GM18873 (cell line): ENCODE measurements around the gene ENO2.
"Not testable (repeated sequence)": the region's sequence is repeated elsewhere in the genome, so short reads cannot be mapped to it uniquely, and the experiment has no call there.

Experiments used
- ATAC-seq: cut with Tn5 transposase; IDR thresholded peaks from one replicate; pipeline ENCODE4 v1.9.1; 2021; ENCODE audit warnings: mild to moderate bottlenecking, moderate library complexity, moderate number of reproducible peaks; ENCODE audit not compliant: unreplicated experiment, low FRiP score

Gene ENO2

DNA sequence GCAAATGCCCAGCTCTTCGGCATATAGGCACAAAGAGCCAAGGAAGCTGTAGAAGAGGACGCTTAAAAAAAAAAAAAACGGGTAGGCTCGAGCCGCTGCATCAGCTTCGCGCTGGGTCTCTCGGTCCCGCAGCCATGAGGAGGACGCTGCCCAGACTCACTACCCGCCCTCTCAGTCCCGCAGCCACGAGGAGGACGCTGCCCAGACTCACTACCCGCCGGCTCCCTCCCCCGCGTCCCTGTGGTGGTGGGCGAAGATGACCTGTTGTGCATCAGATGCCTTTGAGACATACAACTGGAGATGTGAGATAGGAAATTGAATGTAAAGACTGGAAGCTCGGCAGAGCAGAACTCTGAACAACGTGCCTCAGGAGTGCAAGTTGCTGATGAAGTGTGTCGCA is 29.8 kb upstream of the ENO2 start:
- ATAC-seq: no peak

DNA sequence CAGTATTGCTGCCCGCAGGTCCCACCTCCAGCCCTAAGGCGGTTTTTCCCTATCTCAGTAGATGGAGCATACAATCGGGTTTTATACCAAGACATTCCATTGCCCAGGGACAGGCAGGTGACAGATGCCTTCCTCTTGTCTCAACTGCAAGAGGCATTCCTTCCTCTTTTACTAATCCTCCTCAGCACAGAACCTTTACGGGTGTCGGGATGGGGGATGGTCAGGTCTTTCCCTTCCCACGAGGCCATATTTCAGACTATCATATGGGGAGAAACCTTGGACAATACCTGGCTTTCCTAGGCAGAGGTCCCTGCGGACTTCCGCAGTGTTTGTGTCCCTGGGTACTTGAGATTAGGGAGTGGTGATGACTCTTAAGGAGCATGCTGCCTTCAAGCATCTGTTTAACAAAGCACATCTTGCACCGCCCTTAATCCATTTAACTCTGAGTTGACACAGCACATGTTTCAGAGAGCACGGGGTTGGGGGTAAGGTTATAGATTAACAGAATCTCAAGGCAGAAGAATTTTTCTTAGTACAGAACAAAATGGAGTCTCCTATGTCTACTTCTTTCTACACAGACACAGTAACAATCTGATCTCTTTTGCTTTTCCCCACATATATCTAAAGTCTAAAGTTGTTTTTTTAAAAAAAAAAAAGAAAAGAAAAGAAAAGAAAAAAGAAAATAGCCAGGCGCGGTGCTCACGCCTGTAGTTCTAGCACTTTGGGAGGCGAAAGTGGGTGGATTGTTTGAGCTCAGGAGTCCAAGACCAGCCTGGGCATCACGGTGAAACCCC is 28.0 kb upstream of the ENO2 start:
- not testable (repeated sequence) for ATAC-seq

DNA sequence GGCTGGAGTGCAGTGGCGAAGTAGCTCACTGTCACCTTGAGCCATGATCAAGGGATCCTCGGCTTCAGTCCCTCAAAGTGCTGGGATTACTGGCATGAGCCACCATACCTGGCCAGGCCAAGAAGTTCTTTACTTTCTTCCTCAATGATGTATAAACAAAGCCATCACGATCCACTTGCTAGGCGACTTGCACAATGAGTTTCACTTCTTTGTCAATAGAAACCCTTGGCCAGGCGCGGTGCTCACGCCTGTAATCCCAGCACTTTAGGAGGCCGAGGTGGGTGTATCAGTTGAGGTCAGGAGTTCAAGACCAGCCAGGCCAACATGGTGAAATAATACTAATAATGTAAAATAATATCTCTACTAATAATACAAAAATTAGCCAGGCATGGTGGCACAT is 26.9 kb upstream of the ENO2 start:
- no peak for ATAC-seq

DNA sequence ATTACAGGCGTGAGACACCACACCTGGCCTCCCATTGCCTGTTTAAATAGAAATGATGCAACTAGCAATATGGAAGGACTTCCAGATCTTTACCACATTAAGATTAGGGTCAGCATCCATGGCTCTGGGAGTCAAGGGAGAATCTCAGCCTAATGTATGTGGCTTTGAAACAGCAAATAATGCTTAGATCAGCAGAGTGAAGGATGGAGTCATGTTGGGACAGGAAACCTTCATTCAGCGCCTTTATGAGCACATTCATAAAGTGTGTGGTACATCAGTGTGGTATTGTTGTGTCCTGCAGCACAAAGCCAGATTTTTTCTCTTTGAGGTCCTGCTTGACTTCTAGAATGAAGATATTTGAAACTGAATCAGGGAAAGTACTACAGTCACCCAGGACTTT is 26.0 kb upstream of the ENO2 start:
- ATAC-seq: no peak

DNA sequence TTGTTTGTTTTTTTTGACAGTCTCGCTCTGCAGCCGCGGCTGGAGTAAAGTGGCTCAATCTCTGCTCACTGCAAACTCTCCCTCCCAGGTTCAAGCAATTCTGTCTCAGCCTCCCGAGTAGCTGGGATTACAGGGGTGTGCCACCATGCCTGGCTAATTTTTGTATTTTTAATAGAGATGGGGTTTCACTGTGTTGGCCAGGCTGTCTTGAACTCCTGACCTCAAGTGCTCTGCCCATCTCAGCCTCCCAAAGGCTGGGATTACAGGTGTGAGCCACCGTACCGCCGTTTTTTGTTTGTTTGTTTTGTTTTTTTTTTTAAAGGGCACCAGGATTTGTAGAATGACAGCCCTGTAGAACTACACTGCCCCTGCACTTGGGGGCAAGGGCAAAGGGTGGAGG is 25.6 kb upstream of the ENO2 start:
- ATAC-seq: not testable (repeated sequence)

DNA sequence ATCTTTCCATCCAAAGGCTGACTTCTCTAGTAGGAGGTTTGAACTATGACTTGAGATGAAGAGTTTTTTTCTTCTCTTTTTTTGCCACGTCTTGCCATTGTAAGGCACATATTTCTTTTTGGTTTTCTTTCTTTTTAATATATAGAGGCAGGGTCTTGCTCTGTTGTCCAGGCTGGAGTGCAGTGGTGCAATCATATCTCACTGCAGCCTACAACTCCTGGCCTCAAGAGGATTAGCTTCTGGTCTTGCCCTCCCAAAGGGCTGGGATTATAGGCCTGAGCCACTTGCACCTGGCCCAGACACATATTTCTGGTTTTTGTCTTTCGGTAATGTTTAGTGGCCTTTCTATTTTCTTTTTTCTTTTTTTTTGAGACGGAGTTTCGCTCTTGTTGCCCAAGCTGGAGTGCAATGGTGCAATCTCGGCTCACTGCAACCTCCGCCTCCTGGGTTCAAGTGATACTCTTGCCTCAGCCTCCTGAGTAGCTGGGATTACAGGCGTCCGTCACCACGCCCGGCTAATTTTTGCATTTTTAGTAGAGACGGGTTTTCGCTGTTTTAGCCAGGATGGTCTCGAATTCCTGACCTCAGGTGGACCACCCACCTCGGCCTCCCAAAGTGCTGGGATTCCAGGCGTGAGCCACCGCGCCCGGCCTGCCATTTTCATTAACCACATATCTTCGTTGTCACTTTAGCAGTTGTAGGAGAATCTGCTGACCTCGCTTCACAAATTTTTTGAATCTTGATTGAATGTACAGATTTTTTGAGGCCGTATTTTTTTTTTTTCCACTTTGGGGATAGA is 24.4 kb upstream of the ENO2 start:
- ATAC-seq: not testable (repeated sequence)

DNA sequence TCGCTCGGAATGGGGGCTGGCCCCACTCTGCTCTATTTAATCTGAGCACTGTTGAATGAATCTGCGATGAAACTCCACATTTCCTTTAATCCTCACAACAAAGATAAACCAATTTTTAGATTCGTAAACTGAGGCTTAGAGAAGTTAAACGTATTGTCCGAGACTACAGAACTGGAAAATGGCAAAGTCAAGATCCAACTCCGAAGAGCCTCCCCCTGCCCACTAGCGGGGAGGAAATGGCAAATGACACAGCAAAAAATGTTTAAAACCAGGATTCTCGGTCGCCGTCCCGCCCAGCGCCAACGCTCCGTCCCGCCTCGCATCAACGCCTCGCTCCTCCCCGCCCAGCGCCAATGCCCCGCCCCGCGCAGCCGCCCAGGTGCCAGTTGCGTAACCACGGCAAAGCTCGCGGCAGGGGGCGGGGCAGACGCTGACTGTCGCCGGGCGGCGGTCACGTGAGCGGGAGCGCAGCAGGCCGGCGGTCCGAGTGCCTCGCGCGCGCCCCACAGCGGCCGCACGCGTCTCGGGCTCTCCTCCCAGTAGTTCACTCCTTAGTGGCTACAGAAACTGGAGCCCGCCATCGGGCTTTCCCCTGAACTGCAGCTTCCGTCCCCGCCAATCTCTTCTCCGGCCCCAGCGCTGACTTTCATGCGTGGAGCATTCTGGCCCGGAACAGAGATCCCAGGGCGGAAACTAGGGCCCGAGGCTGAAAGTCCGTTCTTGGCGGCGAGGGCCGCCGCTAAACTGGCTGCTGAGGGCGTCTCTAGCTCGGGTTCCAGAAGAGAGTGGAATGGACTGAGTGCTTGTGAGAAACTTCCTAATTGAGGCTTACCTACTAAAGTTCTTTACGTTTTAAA is 23.4 kb upstream of the ENO2 start:
- ATAC-seq: peak; percentile 92

DNA sequence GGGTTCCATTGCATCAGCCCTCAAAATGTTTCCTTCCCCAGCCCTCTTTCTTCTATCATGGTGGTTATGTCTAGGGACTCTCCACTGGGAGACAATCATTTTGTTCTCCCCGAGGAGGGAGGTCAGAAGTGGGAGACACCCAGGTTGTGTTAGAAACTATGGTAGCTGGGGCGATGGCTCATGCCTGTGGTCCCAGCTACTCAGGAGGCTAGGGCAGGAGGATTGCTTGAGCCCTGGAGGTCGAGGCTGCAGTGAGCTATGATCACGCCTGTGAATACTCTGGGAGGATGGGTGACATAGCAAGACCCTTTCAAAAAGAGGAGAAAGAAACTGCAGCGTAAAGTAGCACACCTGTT is 22.8 kb upstream of the ENO2 start:
- ATAC-seq: no peak

DNA sequence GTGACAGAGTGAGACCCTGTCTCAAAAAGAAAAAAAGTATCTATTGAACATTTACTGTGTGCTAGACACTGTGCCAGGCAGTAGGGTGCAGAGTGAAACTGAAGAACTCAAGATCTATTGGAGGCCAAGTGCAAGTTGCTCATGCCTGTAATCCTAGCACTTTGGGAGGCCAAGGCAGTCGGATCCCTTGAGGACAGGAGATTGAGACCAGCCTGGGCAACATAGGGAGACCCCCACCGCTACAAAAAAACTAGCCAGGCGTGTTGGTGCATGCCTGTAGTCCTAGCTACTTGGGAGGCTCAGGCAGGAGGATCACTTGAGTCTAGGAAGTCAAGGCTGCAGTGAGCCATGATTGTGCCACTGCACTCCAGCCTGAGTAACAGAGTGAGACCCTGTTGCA is 21.7 kb upstream of the ENO2 start:
- not testable (repeated sequence) for ATAC-seq

DNA sequence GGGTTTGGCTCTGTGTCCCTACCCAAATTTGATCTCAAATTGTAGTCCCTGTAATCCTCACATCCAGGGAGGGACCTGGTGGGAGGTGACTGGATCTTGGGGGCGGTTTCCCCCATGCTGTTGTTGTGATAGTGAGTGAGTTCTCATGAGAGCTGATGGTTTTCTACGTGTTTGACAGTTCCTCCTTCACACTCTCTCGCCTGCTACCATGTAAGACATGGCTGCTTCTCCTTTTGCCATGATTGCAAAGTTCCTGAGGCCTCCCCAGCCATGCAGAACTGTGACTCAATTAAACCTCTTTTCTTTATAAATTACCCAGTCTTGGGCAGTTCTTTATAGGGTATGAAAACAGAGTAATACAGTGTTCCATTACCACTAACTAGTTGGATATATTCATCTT is 20.1 kb upstream of the ENO2 start:
- no peak for ATAC-seq

DNA sequence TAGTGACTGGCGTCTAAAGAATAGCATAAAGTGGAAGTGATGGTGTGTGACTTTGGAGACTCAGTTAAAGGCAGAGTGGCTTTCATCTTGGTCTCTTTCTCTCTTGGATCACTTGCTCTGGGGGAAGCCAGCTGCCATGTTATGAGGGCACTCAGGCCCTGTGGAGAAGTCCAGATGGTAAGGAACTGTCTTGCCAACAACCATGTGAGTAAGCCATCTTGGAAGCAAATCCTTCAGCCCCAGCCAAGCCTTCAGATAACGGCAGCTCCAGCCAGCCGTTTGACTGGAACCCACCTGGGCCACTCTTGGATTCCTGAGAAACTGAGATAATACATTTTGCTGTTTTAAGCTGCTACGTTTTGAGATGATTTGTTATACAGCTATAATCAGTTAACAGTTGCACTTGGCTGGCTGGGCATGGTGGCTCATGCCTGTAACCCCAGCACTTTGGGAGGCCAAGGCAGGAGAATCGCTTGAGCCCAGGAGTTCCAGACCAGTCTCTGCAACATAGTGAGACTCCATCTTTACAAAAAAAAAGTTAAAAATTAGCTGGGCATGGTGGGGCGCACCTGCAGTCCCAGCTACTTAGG is 17.4 kb upstream of the ENO2 start:
- no peak for ATAC-seq

DNA sequence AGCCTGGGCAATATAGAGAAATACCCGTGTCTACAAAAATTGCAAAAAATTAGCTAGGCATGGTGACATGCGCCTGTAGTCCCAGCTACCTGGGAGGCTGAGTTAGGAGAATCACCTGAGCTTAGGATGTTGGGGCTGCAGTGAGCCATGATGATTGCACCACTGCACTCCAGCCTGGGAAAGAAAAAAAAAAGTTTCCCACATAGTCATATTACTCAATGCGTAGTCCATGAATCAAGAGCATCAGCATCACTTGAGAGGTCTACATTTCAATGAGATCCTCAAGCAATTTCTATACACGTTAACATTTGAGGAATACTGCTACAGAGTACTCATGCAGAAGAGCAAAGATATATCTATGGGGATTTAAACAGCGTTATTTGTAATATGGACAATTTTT is 15.0 kb upstream of the ENO2 start:
- no peak for ATAC-seq

DNA sequence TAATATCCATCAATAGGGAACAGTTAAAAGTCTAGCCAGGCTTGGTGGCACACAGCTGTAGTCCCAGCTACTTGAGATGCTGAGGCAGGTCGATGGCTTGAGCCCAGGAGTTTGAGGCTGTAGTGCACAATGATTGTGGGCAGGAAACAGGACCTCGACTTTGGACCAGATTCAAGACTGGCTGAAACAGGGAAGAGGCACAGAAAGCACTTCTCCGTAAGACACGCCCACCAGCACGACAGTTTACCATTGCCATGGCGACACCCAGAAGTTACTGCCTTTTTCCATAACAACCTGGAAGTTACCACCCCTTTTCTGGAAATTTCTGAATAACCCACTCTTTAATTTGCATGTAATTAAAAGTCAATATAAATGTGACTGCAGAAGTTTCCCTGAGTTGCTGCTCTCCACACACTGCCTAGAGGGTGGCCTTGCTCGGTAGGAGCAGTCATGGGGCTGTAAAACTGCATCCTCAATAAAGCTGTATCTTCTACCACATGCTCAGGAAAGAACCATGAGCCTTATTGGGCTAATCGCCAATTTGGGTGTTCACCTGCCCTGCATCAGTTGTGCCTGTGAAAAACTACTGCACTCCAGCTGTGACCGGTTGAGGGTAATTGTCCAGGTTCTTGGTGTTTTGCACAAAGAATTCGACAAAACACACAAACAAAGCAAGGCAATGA is 14.4 kb upstream of the ENO2 start:
- ATAC-seq: no peak

DNA sequence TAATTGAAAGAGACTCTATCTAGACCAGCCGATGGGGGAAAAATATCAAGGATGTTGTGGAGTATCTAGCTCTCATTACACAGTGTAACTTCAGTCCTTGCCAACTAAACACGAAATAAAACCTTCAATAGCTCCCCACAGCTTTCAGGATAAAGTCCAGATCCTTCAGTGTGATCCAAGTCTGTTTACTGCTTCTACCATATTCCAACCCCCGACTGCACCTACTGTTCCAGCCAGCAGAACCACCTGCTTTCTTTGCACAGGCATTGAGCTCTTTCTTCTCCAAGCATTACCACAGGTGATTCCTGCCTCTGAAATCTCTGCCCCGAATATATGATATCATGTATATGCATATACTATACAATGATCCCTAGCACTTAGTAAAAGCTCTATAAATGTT is 11.9 kb upstream of the ENO2 start:
- ATAC-seq: no peak

DNA sequence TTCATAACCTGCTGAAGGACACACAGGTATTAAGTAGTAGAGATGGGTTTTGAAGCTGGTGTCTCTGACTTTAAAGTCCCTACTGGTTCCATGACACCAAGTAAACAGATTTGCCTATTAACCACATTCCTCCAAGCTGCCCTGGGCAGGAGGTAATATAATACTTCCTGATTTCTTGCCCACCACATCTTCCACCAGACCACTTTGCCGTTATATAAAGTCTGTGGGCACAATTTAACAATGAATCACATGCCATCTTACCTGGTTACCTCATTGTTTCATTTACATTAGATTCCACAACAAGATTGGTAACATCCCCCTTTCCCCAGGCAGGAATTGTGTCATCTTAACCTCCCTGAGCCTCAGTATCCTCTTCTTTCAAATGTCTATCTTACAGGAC is 10.7 kb upstream of the ENO2 start:
- no peak for ATAC-seq

DNA sequence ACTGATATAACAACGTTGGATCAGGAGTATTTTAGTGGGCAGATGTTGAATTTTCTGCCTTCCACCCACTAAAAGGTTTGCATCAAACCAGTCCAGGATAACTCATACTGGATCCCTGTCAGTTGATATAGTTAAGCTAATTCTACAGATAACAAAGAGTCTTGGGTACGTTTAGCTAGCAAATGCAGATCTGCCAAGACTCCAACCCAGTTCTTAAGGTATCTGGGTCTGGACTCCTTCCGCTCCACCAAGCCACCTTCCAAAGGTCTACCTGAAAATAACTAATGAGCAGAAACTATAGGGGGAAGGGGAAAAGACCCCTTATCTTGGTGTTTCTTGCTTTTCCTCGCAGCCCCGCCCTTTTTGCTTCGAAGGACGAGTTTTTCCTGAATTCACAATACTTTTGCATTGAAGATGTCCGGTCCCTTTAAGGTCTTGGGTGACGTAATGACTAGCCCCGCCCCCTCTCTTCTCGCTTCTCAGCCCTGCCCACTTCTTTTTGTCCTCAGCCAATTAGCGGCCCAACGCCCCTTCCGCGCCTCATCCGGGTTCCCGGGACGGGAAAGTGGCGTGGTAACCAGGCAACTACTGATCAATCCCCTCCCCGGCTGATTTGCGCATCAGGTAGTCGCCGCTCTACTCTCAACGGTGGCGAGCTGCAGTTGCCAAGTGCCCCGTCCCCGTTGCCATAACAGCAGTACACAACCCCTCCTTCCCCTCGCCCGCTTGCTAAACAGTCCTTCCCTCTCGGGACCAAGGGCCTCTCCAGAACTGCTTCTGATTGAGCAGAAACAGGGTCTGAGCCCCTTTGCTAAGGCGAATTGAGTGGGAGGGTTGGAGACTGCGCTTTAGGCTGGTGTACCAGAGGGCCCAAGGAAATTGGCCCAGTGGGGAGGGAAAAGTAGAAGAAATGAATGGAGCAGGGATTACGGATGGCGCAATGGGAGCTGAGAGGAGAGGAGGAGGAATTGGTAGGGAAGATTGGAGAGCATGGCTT is 9.8 kb upstream of the ENO2 start, which contains the start of gene LRRC23:
TSS of gene LRRC23 (plus strand) at position 543 of the 997 bp plus-strand sequence. CDS start 812 bp downstream, outside the sequence.
- peak; percentile 65 for ATAC-seq

DNA sequence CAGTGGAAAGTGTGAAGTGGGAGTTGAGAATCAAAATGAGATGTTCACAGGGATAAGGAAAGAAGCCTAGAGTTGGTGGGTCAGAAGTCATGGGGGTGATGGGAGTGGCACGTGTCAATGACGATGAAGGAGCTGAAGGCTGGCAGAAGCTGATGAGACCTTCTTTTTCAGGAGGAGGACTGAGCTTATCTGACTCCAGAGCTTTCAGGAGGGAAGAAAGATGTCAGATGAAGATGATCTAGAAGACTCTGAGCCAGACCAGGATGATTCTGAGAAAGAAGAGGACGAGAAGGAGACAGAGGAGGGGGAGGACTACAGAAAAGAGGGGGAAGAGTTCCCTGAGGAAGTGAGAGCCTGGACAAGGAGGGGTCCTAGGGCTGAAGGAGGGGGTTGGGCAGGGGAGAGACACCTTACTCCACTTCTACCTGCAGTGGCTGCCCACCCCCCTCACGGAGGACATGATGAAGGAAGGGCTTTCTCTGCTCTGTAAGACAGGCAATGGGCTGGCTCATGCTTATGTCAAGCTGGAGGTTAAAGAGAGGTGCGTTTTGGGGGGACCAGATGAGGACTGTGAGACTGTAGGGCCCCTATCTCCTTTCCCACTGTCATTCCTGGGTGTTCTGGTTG is 8.9 kb upstream of the ENO2 start:
- no peak for ATAC-seq

DNA sequence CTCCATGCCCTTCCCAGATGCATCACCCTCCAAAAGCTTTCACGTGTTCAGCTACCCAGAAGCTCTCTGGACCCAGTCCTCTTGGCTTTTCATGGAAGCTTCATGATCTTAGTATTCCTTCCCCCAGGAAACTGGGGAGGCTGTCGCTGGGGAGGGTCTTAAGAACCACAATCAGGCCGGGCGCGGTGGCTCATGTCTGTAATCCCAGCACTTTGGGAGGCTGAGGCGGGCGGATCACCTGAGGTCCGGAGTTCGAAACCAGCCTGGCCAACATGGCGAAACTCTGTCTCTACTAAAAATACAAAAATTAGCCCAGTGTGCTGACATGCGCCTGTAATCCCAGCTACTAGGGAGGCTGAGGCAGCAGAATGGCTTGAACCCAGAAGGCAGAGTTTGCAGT is 6.2 kb upstream of the ENO2 start:
- ATAC-seq: not testable (repeated sequence)
